ENCODE data around the gene LRRC75B.

GRCh38 chr22:24591286-24591830 is 1.5 kb downstream of the LRRC75B start:
- TF ChIP-seq CTCF (IDR thresholded peaks at IDR 0.05; ENCODE audit: control extremely low read depth in 1 of 3, insufficient read depth in 1 of 3, low read depth in 1 of 3, low read length in 3 of 3) (no peak), TAF1 (IDR thresholded peaks at IDR 0.05; ENCODE audit: low read depth, low read length) (no peak), POLR2AphosphoS5 (IDR thresholded peaks at IDR 0.05; ENCODE audit: low read depth, low read length) (no peak)
